Inflammatory macrophage (primary cell): Measurements from ENCODE around the gene PSG3.
"Not testable (repeated sequence)": the region's sequence is repeated elsewhere in the genome, so short reads cannot be mapped to it uniquely, and the experiment has no call there.

ENCODE experiments used
- DNase-seq, 2 donors: peaks; one replicate each; pipeline ENCODE4 v3.0.0-alpha.2; 2020 to 2022

PSG3 gene

GRCh38 chr19:42693760-42694350 lies 46.4 kb downstream of the PSG3 start:
- DNase-seq: peak in 1 of 2 donors; percentile 4

DNA sequence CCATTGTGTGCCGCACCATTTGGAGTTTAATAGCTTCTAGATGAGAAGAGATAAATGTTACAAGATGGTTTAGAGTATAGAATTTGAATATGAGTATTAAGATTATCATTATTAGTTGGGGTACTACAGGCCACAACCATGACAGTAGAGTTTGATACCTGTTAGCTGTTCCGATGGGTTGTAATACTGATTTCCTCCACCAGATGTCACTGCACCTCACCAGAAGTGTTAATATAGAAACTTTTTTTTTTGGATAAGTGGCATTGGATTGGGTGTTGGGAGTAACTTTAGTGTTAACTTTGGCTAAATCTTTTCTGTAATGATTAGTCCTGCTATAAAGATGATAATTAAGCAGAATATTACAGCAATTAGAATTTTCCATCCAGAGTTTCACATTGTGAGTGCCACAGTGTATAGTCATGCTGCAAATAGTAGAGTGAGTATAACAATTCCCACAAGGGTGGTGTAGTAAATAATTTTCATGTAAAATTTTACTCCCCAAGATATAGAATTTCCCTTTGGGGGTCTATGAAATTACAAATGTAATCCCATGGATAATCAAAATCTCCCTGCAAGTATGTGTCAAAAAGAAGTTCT lies 56.3 kb downstream of the PSG3 start:
- DNase-seq: peak; percentile 38 to 39

DNA sequence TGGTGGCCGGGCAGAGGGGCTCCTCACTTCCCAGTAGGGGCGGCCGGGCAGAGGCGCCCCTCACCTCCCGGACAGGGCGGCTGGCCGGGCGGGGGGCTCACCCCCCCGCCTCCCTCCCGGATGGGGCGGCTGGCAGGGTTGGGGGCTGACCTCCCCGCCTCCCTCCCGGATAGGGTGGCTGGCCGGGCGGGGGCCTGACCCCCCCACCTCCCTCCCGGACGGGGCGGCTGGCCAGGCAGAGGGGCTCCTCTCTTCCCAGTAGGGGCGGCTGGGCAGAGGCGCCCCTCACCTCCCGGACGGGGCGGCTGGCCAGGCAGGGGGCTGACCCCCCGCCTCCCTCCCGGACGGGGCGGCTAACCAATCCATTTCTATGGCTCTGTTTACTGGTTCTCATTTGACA lies 64.0 kb downstream of the PSG3 start:
- not testable (repeated sequence) for DNase-seq

- DNase-seq: not testable (repeated sequence)
Observed at GRCh38 chr19:42674549-42674948, 65.7 kb downstream of the PSG3 start.
